K562 (cell line): ENCODE data around the gene CTSL. TPM values are rescaled to one million over a fixed set of nuclear protein-coding genes. Genes with fewer than 3 reads are reported as not detected.
"Not testable (repeated sequence)": the region's sequence is repeated elsewhere in the genome, so short reads cannot be mapped to it uniquely, and the experiment has no call there.

ENCODE experiments used
- ATAC-seq: fragments of 200-7000 bp; cut with Tn5 transposase; 3 replicates; pipeline ENCODE4 v1.9.1; 2020; ENCODE audit warnings: moderate library complexity
- BruUV-seq: library from RNA; stranded (reverse); fragments of 400-500 nt; replicated peaks from 2 replicates; lab custom pipeline; 2021; lab: Mats Ljungman, UMichigan
- CTCF ChIA-PET: fragments of 300-600 bp; formaldehyde crosslinking; extraction: SDS; loops from one replicate; lab custom pipeline; 2021; ENCODE audit warnings: low intra/inter-chr PET ratio; lab: Yijun Ruan, JAX
- POLR2A ChIA-PET: fragments of 300-600, 350-650 bp; sonication (Branson Sonifier 250); formaldehyde crosslinking; extraction: SDS; loops from one replicate; lab custom pipeline; 2021; ENCODE audit warnings: antibody characterized with exemption, inconsistent platforms; lab: Yijun Ruan, JAX
- DNase-seq, 4 experiments: peaks; one replicate each; pipeline versions ENCODE4 v3.0.0 to v3.0.0-alpha.2; 2011 to 2018; ENCODE audit warnings: low spot score in 3 of 4, mixed read lengths in 3 of 4; ENCODE audit errors: extremely low read depth in 1 of 4
- FAIRE-seq: peaks from 2 replicates; lab custom pipeline; 2011; peaks lifted over from hg19 to GRCh38; lab: Jason Lieb, UNC
- H2AFZ ChIP-seq: 2 replicates; pipeline ENCODE4 v1.6.0; 2011; ENCODE audit warnings: low read depth, low read length, control low read depth, inconsistent platforms
- H3K27ac ChIP-seq: fragments of 200-600 bp; 3 replicates; pipeline ENCODE4 v1.8.0; 2011; ENCODE audit warnings: low read depth, mild to moderate bottlenecking, control low read depth, inconsistent platforms, low read length, moderate library complexity, mixed read lengths; ENCODE audit errors: extremely low read depth
- H3K27me3 ChIP-seq, 2 experiments: fragments of 300-600 bp in 1 of 2; 2 replicates in 1 of 2; 3 replicates in 1 of 2; pipeline versions ENCODE4 v1.6.0 to v1.8.0; 2011; ENCODE audit warnings: inconsistent platforms in 2 of 2, low read length in 2 of 2, mild to moderate bottlenecking in 1 of 2, mixed read lengths in 1 of 2, moderate library complexity in 1 of 2; ENCODE audit not compliant: control insufficient read depth in 2 of 2, insufficient read depth in 2 of 2
- H3K36me3 ChIP-seq: fragments of 300-600 bp; 3 replicates; pipeline ENCODE4 v1.8.0; 2011; ENCODE audit warnings: mild to moderate bottlenecking, low read length, inconsistent platforms; ENCODE audit not compliant: control insufficient read depth, insufficient read depth
- H3K4me1 ChIP-seq, 2 experiments: fragments of 200-600 bp in 1 of 2; replicated peaks in 1 of 2; 2 replicates in 1 of 2; 3 replicates in 1 of 2; pipeline versions ENCODE4 v1.5.1 to v1.8.0; 2011; ENCODE audit warnings: inconsistent platforms in 2 of 2, low read length in 2 of 2, mild to moderate bottlenecking in 1 of 2, mixed read lengths in 1 of 2, moderate library complexity in 1 of 2; ENCODE audit not compliant: control insufficient read depth in 2 of 2, insufficient read depth in 2 of 2
- H3K4me2 ChIP-seq: 2 replicates; pipeline ENCODE4 v1.6.1; 2011; ENCODE audit warnings: low read length, control low read depth, inconsistent platforms, mixed read lengths; ENCODE audit not compliant: insufficient read depth
- H3K4me3 ChIP-seq: fragments of 200-600 bp; sonication (generic), shearing (Covaris generic); 2 replicates; pipeline ENCODE4 v1.5.1; 2016; ENCODE audit warnings: control low read depth, inconsistent platforms
- H3K79me2 ChIP-seq: fragments of 200-600 bp; 3 replicates; pipeline ENCODE4 v1.8.0; 2011; ENCODE audit warnings: low read length, inconsistent platforms; ENCODE audit not compliant: control insufficient read depth, insufficient read depth
- H3K9ac ChIP-seq, 2 experiments: 2 replicates each; pipeline versions ENCODE4 v1.6.0 to v1.6.1; 2011; ENCODE audit warnings: low read depth in 2 of 2, low read length in 2 of 2, control low read depth in 1 of 2, inconsistent platforms in 1 of 2, mild to moderate bottlenecking in 1 of 2, mixed read lengths in 1 of 2; ENCODE audit not compliant: insufficient read depth in 1 of 2
- H3K9me1 ChIP-seq: one replicate; pipeline ENCODE4 v1.6.0; 2011; ENCODE audit warnings: inconsistent platforms, mild to moderate bottlenecking, low read length, moderate library complexity; ENCODE audit not compliant: control insufficient read depth, insufficient read depth
- H3K9me3 ChIP-seq: replicated peaks from 2 replicates; pipeline ENCODE4 v1.5.1; 2011; ENCODE audit warnings: low read depth, low read length, inconsistent platforms; ENCODE audit not compliant: control insufficient read depth, insufficient read depth
- H4K20me1 ChIP-seq: replicated peaks from 2 replicates; pipeline ENCODE4 v1.6.1; 2011; ENCODE audit warnings: low read length, inconsistent platforms, mixed read lengths; ENCODE audit not compliant: control insufficient read depth, insufficient read depth
- BCOR ChIP-seq: fragments of 450-650 bp; IDR thresholded peaks from 2 replicates; pipeline ENCODE4 v1.6.1; 2016
- CBX3 ChIP-seq, 2 experiments: IDR thresholded peaks; 1 replicate in 1 of 2; 2 replicates in 1 of 2; pipeline ENCODE4 v1.6.1; 2012; ENCODE audit warnings: inconsistent platforms in 2 of 2, low read length in 2 of 2, borderline replicate concordance in 1 of 2, control low read depth in 1 of 2
- ETS2 ChIP-seq: IDR thresholded peaks from 2 replicates; pipeline ENCODE4 v1.6.1; 2016; ENCODE audit warnings: borderline replicate concordance, missing genetic modification characterization, mild to moderate bottlenecking, moderate library complexity, missing compliant biosample characterization; ENCODE audit not compliant: poor library complexity, severe bottlenecking
- KDM1A ChIP-seq, 2 experiments: fragments of 450-650 bp; IDR thresholded peaks; 2 replicates each; pipeline ENCODE4 v1.6.1; 2016; ENCODE audit warnings: mild to moderate bottlenecking in 2 of 2
- SMARCB1 ChIP-seq: IDR thresholded peaks from 2 replicates; pipeline ENCODE4 v1.6.1; 2011; ENCODE audit warnings: improper control_type of control experiment, low read depth; ENCODE audit not compliant: insufficient read length
- WGBS: fragments of 100-300 bp; shearing (Covaris generic); methylation state at CpG from one replicate; pipeline ENCODE4 v1.1.6; 2016; ENCODE audit warnings: low coverage, mixed read lengths; ENCODE audit not compliant: insufficient coverage; ENCODE audit errors: missing lambda C conversion rate; 5-methylcytosine and 5-hydroxymethylcytosine counted together
- in situ Hi-C: fragments of 300-500 bp; cut with MboI; formaldehyde crosslinking; loops from 4 replicates; pipeline ENCODE4 v1.15.0; 2018; ENCODE audit warnings: inconsistent platforms, mixed read lengths
- intact Hi-C: fragments of 100-400 bp; cut with micrococcal nuclease; formaldehyde crosslinking; loops from 2 replicates; pipeline ENCODE4 v1.14.2; 2022
- polyA plus RNA-seq, 8 experiments: library from polyadenylated mRNA; depleted of rRNA in 4 of 8; stranded (reverse) in 5 of 8; unstranded in 3 of 8; fragments of >200 nt; fragmentation: Nextera tagmentation in 2 of 8; fragmentation: Illumina TruSeq in 1 of 8; extraction: Ambion mirVana in 2 of 8; extraction: Trizol in 1 of 8; gene quantifications; 2 replicates each; pipeline versions ENCODE4 v1.2.1 to v1.2.3, GENCODE V29; 2011 to 2014; ENCODE audit warnings: inconsistent platforms in 1 of 8, missing spikeins in 1 of 8
- total RNA-seq, 7 experiments: library from RNA; depleted of rRNA in 6 of 7; stranded (reverse); fragments of >200 nt in 6 of 7; fragmentation: Illumina TruSeq in 2 of 7; extraction: Trizol in 2 of 7; gene quantifications; 2 replicates each; pipeline versions ENCODE4 v1.2.1 to v1.2.3, GENCODE V29; 2011 to 2021; ENCODE audit warnings: low replicate concordance in 1 of 7
- TF ChIP-seq, protein P1 (sequence below): sonication (generic); formaldehyde crosslinking; IDR thresholded peaks from 2 replicates; pipeline ENCODE4 v1.5.0; 2020; ENCODE audit warnings: missing genetic modification reagents
- TF ChIP-seq, protein P2 (sequence below): sonication (generic); formaldehyde crosslinking; IDR thresholded peaks from 2 replicates; pipeline ENCODE4 v1.8.1; 2023; ENCODE audit warnings: mild to moderate bottlenecking, missing genetic modification reagents

CTSL gene
- total and polyA plus RNA-seq, 9 of the 15 experiments (the other 6 are each of a cell fraction or from before 2014, with no cell fraction given): 55.9 to 165 (median 93.7) TPM

DNA sequence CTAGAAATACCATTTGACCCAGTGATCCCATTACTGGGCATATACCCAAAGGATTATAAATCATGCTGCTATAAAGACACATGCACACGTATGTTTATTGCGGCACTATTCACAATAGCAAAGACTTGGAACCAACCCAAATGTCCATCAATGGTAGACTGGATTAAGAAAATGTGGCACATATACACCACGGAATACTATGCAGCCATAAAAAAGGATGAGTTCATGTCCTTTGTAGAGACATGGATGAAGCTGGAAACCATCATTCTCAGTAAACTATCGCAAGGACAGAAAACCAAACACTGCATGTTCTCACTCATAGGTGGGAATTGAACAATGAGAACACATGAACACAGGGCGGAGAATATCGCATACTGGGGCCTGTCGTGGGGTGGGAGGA is 18.3 kb downstream of the CTSL start:
- H3K79me2 ChIP-seq, POLR2A ChIA-PET, H3K4me3 ChIP-seq, DNase-seq, FAIRE-seq, intact Hi-C loops, H3K4me2 ChIP-seq, H2AFZ ChIP-seq, H3K27me3 ChIP-seq, H3K9me3 ChIP-seq: not testable (repeated sequence)
- H3K4me1 ChIP-seq: peaks cover 0 to 19% of the 10 kb centered on the region in 2 experiments; a peak in 3 of 5 replicates
- WGBS: 93% methylated on average over 3 of the region's 7 CpGs
- TF ChIP-seq KDM1A (IDR thresholded peaks at IDR 0.05) (peak in 1 of 2 experiments; percentile 33; a peak in 1 of 4 replicates), BCOR (peak; percentile 53; the same call in 1 of the 2 replicates)
- TF ChIP-seq, all 486 proteins: peak for 2; not testable (repeated sequence) for 484
- H3K27ac ChIP-seq, H4K20me1 ChIP-seq, H3K36me3 ChIP-seq, BruUV-seq, ATAC-seq, H3K9me1 ChIP-seq, H3K9ac ChIP-seq, CTCF ChIA-PET, in situ Hi-C loops: not testable (repeated sequence)

DNA sequence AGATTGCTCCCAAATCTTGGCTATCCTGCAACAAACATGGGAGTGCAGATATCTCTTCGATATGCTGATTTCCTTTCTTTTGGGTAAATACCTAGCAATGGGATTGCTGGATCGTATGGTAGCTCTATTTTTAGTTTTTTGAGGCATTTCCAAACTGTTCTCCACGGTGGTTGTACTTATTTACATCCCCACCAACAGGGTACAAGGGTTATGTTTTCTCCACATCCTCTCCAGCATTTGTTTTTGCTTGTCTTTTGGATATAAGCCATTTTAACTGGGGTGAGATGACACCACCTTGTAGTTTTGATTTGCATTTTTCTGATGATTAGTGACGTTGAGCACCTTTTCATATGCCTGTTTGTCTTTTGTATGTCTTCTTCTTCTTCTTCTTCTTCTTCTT is 20.3 kb downstream of the CTSL start:
- DNase-seq (no peak), FAIRE-seq (peak; percentile 51), ATAC-seq (no peak)
- H3K4me3 ChIP-seq: no peak overlapping the region
- no peak overlapping the region for H3K27ac ChIP-seq
- POLR2A ChIA-PET: no interaction called here
- CTCF ChIA-PET: no interaction called here
- peaks cover 8% of the 10 kb centered on the region; the same call in 1 of the 2 replicates for H3K9me3 ChIP-seq
- intact Hi-C loops: no loop called here
- in situ Hi-C loops: no loop called here
- H3K4me2 ChIP-seq: no peak overlapping the region
- H4K20me1 ChIP-seq: no peaks in the 10 kb centered on the region
- no peaks in the 10 kb centered on the region for H3K36me3 ChIP-seq
- H3K27me3 ChIP-seq: no peaks in the 10 kb centered on the region
- WGBS: 21% methylated on average over 4 of the region's 4 CpGs
- H3K9ac ChIP-seq: no peak overlapping the region
- no peaks in the 10 kb centered on the region for H3K9me1 ChIP-seq
- BruUV-seq: no TSS peak
- TF ChIP-seq ETS2 (tag) (no peak), SMARCB1 (no peak), CBX3 (IDR thresholded peaks at IDR 0.05; ENCODE audit: borderline replicate concordance in 1 of 2, low read length in 2 of 2) (no peak)
- TF ChIP-seq, protein P1, sequence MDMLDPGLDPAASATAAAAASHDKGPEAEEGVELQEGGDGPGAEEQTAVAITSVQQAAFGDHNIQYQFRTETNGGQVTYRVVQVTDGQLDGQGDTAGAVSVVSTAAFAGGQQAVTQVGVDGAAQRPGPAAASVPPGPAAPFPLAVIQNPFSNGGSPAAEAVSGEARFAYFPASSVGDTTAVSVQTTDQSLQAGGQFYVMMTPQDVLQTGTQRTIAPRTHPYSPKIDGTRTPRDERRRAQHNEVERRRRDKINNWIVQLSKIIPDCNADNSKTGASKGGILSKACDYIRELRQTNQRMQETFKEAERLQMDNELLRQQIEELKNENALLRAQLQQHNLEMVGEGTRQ (CRISPR knock-in tag): no peak
- TF ChIP-seq, protein P2, sequence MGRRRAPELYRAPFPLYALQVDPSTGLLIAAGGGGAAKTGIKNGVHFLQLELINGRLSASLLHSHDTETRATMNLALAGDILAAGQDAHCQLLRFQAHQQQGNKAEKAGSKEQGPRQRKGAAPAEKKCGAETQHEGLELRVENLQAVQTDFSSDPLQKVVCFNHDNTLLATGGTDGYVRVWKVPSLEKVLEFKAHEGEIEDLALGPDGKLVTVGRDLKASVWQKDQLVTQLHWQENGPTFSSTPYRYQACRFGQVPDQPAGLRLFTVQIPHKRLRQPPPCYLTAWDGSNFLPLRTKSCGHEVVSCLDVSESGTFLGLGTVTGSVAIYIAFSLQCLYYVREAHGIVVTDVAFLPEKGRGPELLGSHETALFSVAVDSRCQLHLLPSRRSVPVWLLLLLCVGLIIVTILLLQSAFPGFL (CRISPR knock-in tag): no peak
- no peak overlapping the region for H2AFZ ChIP-seq
- peaks cover 0 to 8% of the 10 kb centered on the region in 2 experiments; a peak in 3 of 5 replicates for H3K4me1 ChIP-seq
- H3K79me2 ChIP-seq: no peaks in the 10 kb centered on the region
